Liver (tissue), 9 donors: ENCODE measurements around the gene UNC80. TPM values are rescaled to one million over a fixed set of nuclear protein-coding genes. Genes with fewer than 3 reads are reported as not detected.

Experiments used
- DNase-seq: peaks from one replicate; pipeline ENCODE4 v3.0.0-alpha.2; 2017; ENCODE audit warnings: low spot score
- H3K27ac ChIP-seq, 2 donors: one replicate each; pipeline ENCODE4 v1.7.0; 2013; ENCODE audit warnings: inconsistent platforms in 2 of 2, low read length in 2 of 2, control low read depth in 1 of 2, low read depth in 1 of 2, mild to moderate bottlenecking in 1 of 2
- H3K27me3 ChIP-seq, 4 donors: one replicate each; pipeline versions ENCODE4 v1.6.1 to v1.7.0; 2013; ENCODE audit warnings: low read length in 3 of 4, inconsistent platforms in 1 of 4, mild to moderate bottlenecking in 1 of 4, moderate library complexity in 1 of 4; ENCODE audit not compliant: control insufficient read depth in 4 of 4, insufficient read depth in 4 of 4
- H3K36me3 ChIP-seq, 4 donors: one replicate each; pipeline versions ENCODE4 v1.6.1 to v1.7.0; 2013; ENCODE audit warnings: low read length in 3 of 4, mild to moderate bottlenecking in 3 of 4, low read depth in 1 of 4, moderate library complexity in 1 of 4; ENCODE audit not compliant: control insufficient read depth in 4 of 4, insufficient read depth in 3 of 4
- H3K4me1 ChIP-seq, 4 donors: one replicate each; pipeline versions ENCODE4 v1.6.1 to v1.7.0; 2013; ENCODE audit warnings: low read length in 3 of 4, mild to moderate bottlenecking in 3 of 4, moderate library complexity in 1 of 4; ENCODE audit not compliant: control insufficient read depth in 4 of 4, insufficient read depth in 4 of 4
- H3K4me3 ChIP-seq, 3 donors: one replicate each; pipeline versions ENCODE4 v1.6.1 to v1.7.0; 2013; ENCODE audit warnings: low read length in 3 of 3, control low read depth in 1 of 3, low read depth in 1 of 3, mild to moderate bottlenecking in 1 of 3
- H3K9ac ChIP-seq, 2 donors: one replicate each; pipeline ENCODE4 v1.7.0; 2013; ENCODE audit warnings: low read length in 2 of 2, mild to moderate bottlenecking in 2 of 2, moderate library complexity in 2 of 2, control low read depth in 1 of 2, low read depth in 1 of 2
- H3K9me3 ChIP-seq, 4 donors: one replicate each; pipeline versions ENCODE4 v1.6.1 to v1.7.0; 2013; ENCODE audit warnings: low read length in 3 of 4; ENCODE audit not compliant: control insufficient read depth in 4 of 4
- EGR1 ChIP-seq, 2 donors: IDR thresholded peaks; 2 replicates each; pipeline ENCODE4 v1.6.1; 2016 to 2018; ENCODE audit warnings: antibody characterized with exemption in 2 of 2, low read depth in 2 of 2
- FOXA1 ChIP-seq: IDR thresholded peaks from 2 replicates; pipeline ENCODE4 v1.6.1; 2016; ENCODE audit warnings: antibody characterized with exemption
- FOXA2 ChIP-seq: IDR thresholded peaks from 2 replicates; pipeline ENCODE4 v1.6.1; 2016; ENCODE audit warnings: antibody characterized with exemption
- GABPA ChIP-seq, 2 donors: IDR thresholded peaks in 1 of 2; conservative IDR thresholded peaks in 1 of 2; 2 replicates each; pipeline ENCODE4 v1.6.1; 2016; ENCODE audit warnings: antibody characterized with exemption in 2 of 2, mild to moderate bottlenecking in 1 of 2, moderate library complexity in 1 of 2
- HNF4A ChIP-seq, 2 donors: conservative IDR thresholded peaks; 2 replicates each; pipeline ENCODE4 v1.6.1; 2016; ENCODE audit warnings: antibody characterized with exemption in 2 of 2, mild to moderate bottlenecking in 2 of 2
- HNF4G ChIP-seq: IDR thresholded peaks from 2 replicates; pipeline ENCODE4 v1.6.1; 2016; ENCODE audit warnings: antibody characterized with exemption
- JUND ChIP-seq, 2 donors: IDR thresholded peaks; 2 replicates each; pipeline ENCODE4 v1.6.1; 2016; ENCODE audit warnings: antibody characterized with exemption in 2 of 2
- NR2F2 ChIP-seq: IDR thresholded peaks from 2 replicates; pipeline ENCODE4 v1.6.1; 2016; ENCODE audit warnings: antibody characterized with exemption
- RAD21 ChIP-seq, 2 donors: IDR thresholded peaks; 2 replicates each; pipeline ENCODE4 v1.6.1; 2016; ENCODE audit warnings: antibody characterized with exemption in 2 of 2, mild to moderate bottlenecking in 2 of 2
- RXRA ChIP-seq, 2 donors: IDR thresholded peaks; 2 replicates each; pipeline ENCODE4 v1.6.1; 2017 to 2018; ENCODE audit warnings: antibody characterized with exemption in 2 of 2, mild to moderate bottlenecking in 1 of 2
- SP1 ChIP-seq: IDR thresholded peaks from 2 replicates; pipeline ENCODE4 v1.6.1; 2018; ENCODE audit warnings: antibody characterized with exemption, mild to moderate bottlenecking
- TAF1 ChIP-seq: conservative IDR thresholded peaks from 2 replicates; pipeline ENCODE4 v1.6.1; 2016; ENCODE audit warnings: antibody characterized with exemption, mild to moderate bottlenecking
- YY1 ChIP-seq: IDR thresholded peaks from 2 replicates; pipeline ENCODE4 v1.6.1; 2016; ENCODE audit warnings: antibody characterized with exemption, mild to moderate bottlenecking
- WGBS: extraction: QIAGEN DNeasy Blood & Tissue Kit; methylation state at CpG from one replicate; pipeline ENCODE4 v1.1.7; 2013; 5-methylcytosine and 5-hydroxymethylcytosine counted together
- polyA plus RNA-seq, 2 donors: library from polyadenylated mRNA; stranded (reverse) in 1 of 2; unstranded in 1 of 2; fragments of 200-250 nt in 1 of 2; fragments of >200 nt in 1 of 2; fragmentation: Nextera tagmentation in 1 of 2; extraction: Ambion mirVana in 1 of 2; gene quantifications; one replicate each; pipeline versions ENCODE4 v1.2.1 to v1.2.3, GENCODE V29; 2013 to 2015
- total RNA-seq, 2 donors: library from RNA; depleted of rRNA; stranded (reverse); fragments of >200 nt; gene quantifications; one replicate each; pipeline ENCODE4 v1.2.3, GENCODE V29; 2014
- TF ChIP-seq, protein P1 (sequence below): IDR thresholded peaks from 2 replicates; pipeline ENCODE4 v1.6.1; 2016; ENCODE audit warnings: antibody characterized with exemption
- TF ChIP-seq, protein P2 (sequence below): IDR thresholded peaks from 2 replicates; pipeline ENCODE4 v1.6.1; 2016; ENCODE audit warnings: antibody characterized with exemption
- TF ChIP-seq, protein P3 (sequence below): IDR thresholded peaks from 2 replicates; pipeline ENCODE4 v1.6.1; 2016; ENCODE audit warnings: antibody characterized with exemption, mild to moderate bottlenecking
- TF ChIP-seq, protein P4 (sequence below): IDR thresholded peaks from 2 replicates; pipeline ENCODE4 v1.6.1; 2016; ENCODE audit warnings: antibody characterized with exemption
- donor health status: healthy.
- donor health status: healthy.
- donor health status: healthy.
- donor health status: healthy.
- donor health status: healthy.

The UNC80 gene
- total and polyA plus RNA-seq, 4 donors: under 0.01 to 0.05 (median 0.02) TPM; not detected in 1

DNA sequence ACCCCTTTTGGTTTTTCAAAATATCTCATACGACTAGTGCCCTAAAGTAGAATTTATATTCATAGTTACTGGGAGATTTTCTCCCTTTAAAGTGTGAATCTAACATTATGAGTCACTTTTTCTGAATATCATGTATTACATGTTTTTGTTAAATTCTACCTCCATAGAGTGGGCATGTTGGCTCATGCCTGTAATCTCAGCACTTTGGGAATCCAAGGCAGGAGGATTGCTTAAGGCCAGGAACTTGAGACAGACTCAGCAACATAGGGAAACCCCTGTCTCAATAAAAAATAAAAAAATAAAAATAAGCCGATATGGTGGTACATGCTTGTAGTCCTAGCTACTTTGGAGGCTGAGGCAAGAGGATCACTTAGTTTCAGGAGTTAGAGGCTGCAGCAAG lies 45.3 kb upstream of the UNC80 start:
- WGBS: 88% methylated on average over 2 of the region's 2 CpGs
- Histone ChIP-seq H3K9ac (no peak overlapping the region), H3K9me3 (no peaks in the 10 kb centered on the region), H3K27me3 (no peaks in the 10 kb centered on the region), H3K4me1 (no peaks in the 10 kb centered on the region), H3K36me3 (no peaks in the 10 kb centered on the region), H3K4me3 (no peak overlapping the region), H3K27ac (no peak overlapping the region)
- no peak for DNase-seq
- no peak for TF ChIP-seq EGR1 (IDR thresholded peaks at IDR 0.05; ENCODE audit: low read depth in 2 of 2)
- no peak for TF ChIP-seq TAF1
- no peak for TF ChIP-seq HNF4G

DNA sequence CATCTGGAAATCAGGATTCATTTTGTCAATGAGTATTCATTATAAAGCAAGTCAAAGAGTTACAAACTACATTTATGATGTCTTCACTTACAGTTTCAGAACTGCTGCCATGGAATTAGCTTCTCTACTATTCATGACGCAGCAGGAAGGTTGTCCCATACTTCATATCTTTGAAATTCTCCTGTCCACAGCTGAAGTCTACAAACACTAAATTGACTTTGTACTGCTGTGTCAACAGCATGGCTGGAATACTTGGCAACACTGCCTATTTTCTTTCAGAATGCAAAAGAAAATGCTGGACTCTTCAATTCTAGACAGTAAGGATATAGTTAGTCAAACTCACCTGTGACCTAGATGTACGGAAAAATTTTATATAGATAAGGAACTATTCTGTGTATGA lies 44.6 kb upstream of the UNC80 start:
- TF ChIP-seq FOXA2 (no peak), HNF4A (conservative IDR thresholded peaks at IDR 0.05) (no peak), JUND (IDR thresholded peaks at IDR 0.05) (no peak), HNF4G (no peak), GABPA (IDR thresholded peaks at IDR 0.05 in 1 of 2, conservative IDR thresholded peaks at IDR 0.05 in 1 of 2) (no peak), NR2F2 (no peak), FOXA1 (no peak)
- no peak for DNase-seq
- H3K36me3 ChIP-seq: no peaks in the 10 kb centered on the region
- no peak overlapping the region for H3K27ac ChIP-seq
- 58% methylated on average over 2 of the region's 2 CpGs for WGBS
- no peaks in the 10 kb centered on the region for H3K27me3 ChIP-seq
- no peak overlapping the region for H3K9ac ChIP-seq
- H3K4me1 ChIP-seq: no peaks in the 10 kb centered on the region
- H3K9me3 ChIP-seq: no peaks in the 10 kb centered on the region
- H3K4me3 ChIP-seq: no peak overlapping the region

DNA sequence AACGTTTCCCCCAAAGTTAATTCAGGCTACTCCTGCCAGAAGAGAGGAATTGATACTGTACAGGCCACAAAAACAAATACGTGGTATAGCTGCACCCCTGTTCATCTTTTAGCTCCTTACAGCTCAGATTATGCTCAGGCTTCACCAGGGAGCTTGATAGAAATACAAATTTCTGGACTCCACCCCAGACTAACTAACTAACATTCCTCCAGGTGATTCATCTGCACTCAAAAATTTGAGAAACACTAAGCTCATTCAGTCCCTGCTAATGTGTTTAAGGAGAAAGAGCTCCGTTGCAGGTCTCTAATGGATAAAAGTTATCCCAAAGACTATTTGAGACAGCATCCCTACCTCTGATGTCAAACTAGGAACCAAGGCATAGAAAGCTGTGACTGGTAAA lies 36.8 kb upstream of the UNC80 start:
- Histone ChIP-seq H3K36me3 (no peaks in the 10 kb centered on the region), H3K9me3 (no peaks in the 10 kb centered on the region), H3K27ac (no peak overlapping the region), H3K4me3 (no peak overlapping the region), H3K9ac (no peak overlapping the region), H3K4me1 (no peaks in the 10 kb centered on the region), H3K27me3 (peaks cover 0 to 4% (median 0%) of the 10 kb centered on the region in 4 donors)
- 66% methylated on average over 3 of the region's 3 CpGs for WGBS
- TF ChIP-seq HNF4A (conservative IDR thresholded peaks at IDR 0.05) (no peak), HNF4G (no peak), YY1 (no peak), NR2F2 (no peak), SP1 (no peak)
- DNase-seq: no peak

DNA sequence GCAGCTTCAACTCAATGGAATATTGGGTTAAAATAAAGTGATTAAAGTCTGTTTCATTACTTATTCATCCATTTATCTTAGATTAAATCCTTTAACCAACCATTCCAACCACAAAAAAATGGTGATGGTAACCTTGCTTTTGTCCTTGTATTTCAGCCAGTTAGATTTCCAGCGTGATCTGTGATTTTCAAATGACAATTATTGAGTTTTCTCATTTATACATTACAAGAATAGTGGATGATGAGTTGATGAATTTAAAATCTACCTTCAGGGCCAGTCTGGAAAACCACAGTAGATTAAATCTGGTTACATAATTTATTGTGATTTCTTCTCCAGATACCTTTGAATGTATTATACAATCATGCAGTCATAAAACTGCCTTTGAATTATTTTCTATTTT lies 29.7 kb upstream of the UNC80 start:
- no peaks in the 10 kb centered on the region for H3K4me1 ChIP-seq
- H3K9me3 ChIP-seq: no peaks in the 10 kb centered on the region
- no peak overlapping the region for H3K27ac ChIP-seq
- DNase-seq: no peak
- peaks cover 0 to 1% (median 0%) of the 10 kb centered on the region in 4 donors for H3K27me3 ChIP-seq
- H3K9ac ChIP-seq: no peak overlapping the region
- H3K36me3 ChIP-seq: no peaks in the 10 kb centered on the region
- no peak overlapping the region for H3K4me3 ChIP-seq
- 48% methylated on average over 1 of the region's 1 CpG for WGBS
- TF ChIP-seq HNF4A (conservative IDR thresholded peaks at IDR 0.05) (no peak), SP1 (no peak), TAF1 (no peak), EGR1 (IDR thresholded peaks at IDR 0.05; ENCODE audit: low read depth in 2 of 2) (no peak), JUND (IDR thresholded peaks at IDR 0.05) (no peak), GABPA (IDR thresholded peaks at IDR 0.05 in 1 of 2, conservative IDR thresholded peaks at IDR 0.05 in 1 of 2) (no peak), RAD21 (IDR thresholded peaks at IDR 0.05) (no peak), FOXA1 (no peak), RXRA (IDR thresholded peaks at IDR 0.05) (no peak), FOXA2 (no peak), YY1 (no peak), HNF4G (no peak)
- TF ChIP-seq, protein P1, sequence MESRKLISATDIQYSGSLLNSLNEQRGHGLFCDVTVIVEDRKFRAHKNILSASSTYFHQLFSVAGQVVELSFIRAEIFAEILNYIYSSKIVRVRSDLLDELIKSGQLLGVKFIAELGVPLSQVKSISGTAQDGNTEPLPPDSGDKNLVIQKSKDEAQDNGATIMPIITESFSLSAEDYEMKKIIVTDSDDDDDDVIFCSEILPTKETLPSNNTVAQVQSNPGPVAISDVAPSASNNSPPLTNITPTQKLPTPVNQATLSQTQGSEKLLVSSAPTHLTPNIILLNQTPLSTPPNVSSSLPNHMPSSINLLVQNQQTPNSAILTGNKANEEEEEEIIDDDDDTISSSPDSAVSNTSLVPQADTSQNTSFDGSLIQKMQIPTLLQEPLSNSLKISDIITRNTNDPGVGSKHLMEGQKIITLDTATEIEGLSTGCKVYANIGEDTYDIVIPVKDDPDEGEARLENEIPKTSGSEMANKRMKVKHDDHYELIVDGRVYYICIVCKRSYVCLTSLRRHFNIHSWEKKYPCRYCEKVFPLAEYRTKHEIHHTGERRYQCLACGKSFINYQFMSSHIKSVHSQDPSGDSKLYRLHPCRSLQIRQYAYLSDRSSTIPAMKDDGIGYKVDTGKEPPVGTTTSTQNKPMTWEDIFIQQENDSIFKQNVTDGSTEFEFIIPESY: no peak
- TF ChIP-seq, protein P2, sequence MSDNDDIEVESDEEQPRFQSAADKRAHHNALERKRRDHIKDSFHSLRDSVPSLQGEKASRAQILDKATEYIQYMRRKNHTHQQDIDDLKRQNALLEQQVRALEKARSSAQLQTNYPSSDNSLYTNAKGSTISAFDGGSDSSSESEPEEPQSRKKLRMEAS: no peak
- TF ChIP-seq, protein P3, sequence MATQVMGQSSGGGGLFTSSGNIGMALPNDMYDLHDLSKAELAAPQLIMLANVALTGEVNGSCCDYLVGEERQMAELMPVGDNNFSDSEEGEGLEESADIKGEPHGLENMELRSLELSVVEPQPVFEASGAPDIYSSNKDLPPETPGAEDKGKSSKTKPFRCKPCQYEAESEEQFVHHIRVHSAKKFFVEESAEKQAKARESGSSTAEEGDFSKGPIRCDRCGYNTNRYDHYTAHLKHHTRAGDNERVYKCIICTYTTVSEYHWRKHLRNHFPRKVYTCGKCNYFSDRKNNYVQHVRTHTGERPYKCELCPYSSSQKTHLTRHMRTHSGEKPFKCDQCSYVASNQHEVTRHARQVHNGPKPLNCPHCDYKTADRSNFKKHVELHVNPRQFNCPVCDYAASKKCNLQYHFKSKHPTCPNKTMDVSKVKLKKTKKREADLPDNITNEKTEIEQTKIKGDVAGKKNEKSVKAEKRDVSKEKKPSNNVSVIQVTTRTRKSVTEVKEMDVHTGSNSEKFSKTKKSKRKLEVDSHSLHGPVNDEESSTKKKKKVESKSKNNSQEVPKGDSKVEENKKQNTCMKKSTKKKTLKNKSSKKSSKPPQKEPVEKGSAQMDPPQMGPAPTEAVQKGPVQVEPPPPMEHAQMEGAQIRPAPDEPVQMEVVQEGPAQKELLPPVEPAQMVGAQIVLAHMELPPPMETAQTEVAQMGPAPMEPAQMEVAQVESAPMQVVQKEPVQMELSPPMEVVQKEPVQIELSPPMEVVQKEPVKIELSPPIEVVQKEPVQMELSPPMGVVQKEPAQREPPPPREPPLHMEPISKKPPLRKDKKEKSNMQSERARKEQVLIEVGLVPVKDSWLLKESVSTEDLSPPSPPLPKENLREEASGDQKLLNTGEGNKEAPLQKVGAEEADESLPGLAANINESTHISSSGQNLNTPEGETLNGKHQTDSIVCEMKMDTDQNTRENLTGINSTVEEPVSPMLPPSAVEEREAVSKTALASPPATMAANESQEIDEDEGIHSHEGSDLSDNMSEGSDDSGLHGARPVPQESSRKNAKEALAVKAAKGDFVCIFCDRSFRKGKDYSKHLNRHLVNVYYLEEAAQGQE: no peak
- TF ChIP-seq, protein P4, sequence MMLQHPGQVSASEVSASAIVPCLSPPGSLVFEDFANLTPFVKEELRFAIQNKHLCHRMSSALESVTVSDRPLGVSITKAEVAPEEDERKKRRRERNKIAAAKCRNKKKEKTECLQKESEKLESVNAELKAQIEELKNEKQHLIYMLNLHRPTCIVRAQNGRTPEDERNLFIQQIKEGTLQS: no peak
